Right ventricle myocardium inferior (tissue), 1 donor: ENCODE measurements around the gene PRG2. TPM values are rescaled to one million over a fixed set of nuclear protein-coding genes. Genes with fewer than 3 reads are reported as not detected.

ENCODE experiments used
- ATAC-seq: fragments of 200-7000 bp; cut with Tn5 transposase; one replicate; pipeline ENCODE4 v1.9.1; 2020; ENCODE audit warnings: mild to moderate bottlenecking, moderate library complexity
- DNase-seq: peaks from one replicate; pipeline ENCODE4 v3.0.0; 2021; ENCODE audit errors: missing footprints
- intact Hi-C: fragments of 100-400 bp; cut with DNase I; formaldehyde crosslinking; loops from one replicate; pipeline ENCODE4 v1.11.0; 2022
- total RNA-seq: library from RNA; stranded (reverse); fragmentation: NEBNext Ultra II Directional; extraction: Animal tissue kit (Norgen Biotek cat#: 25700); gene quantifications from one replicate; pipeline ENCODE4 v1.2.1, GENCODE V29; 2021
- donor health status: DM: no; HTN: yes; CAD: no; lungs with severe emphysema.

PRG2 gene
- total RNA-seq, 1 donor from 2014 or later: not detected

- DNase-seq: no peak
- intact Hi-C loops: no loop called here
- no peak for ATAC-seq
Observed at GRCh38 chr11:57402188-57403002, 11.9 kb upstream of the PRG2 start.

- intact Hi-C loops: no loop called here
- no peak for DNase-seq
- ATAC-seq: no peak
Observed at GRCh38 chr11:57399972-57400578, 9.6 kb upstream of the PRG2 start.

GRCh38 chr11:57399221-57399620 lies 8.8 kb upstream of the PRG2 start:
- intact Hi-C loops: no loop called here
- ATAC-seq (no peak), DNase-seq (no peak)

GRCh38 chr11:57397394-57397990 lies 7.0 kb upstream of the PRG2 start:
- DNase-seq (no peak), ATAC-seq (no peak)
- intact Hi-C loops: no loop called here

- DNase-seq (no peak), ATAC-seq (no peak)
- intact Hi-C loops: no loop called here
Observed at GRCh38 chr11:57396744-57397143, 6.3 kb upstream of the PRG2 start.

GRCh38 chr11:57395905-57396623 lies 5.6 kb upstream of the PRG2 start:
- DNase-seq: no peak
- ATAC-seq: no peak
- intact Hi-C loops: no loop called here

GRCh38 chr11:57394203-57394965 lies 3.9 kb upstream of the PRG2 start:
- DNase-seq: no peak
- ATAC-seq: peak; percentile 16
- intact Hi-C loops: no loop called here

GRCh38 chr11:57392763-57393105 lies 2.3 kb upstream of the PRG2 start:
- intact Hi-C loops: no loop called here
- DNase-seq (no peak), ATAC-seq (no peak)

GRCh38 chr11:57392066-57392762 lies 1.8 kb upstream of the PRG2 start:
- DNase-seq: no peak
- intact Hi-C loops: no loop called here
- ATAC-seq: no peak

- DNase-seq (no peak), ATAC-seq (no peak)
- intact Hi-C loops: no loop called here
Observed at GRCh38 chr11:57391539-57391938, 1.1 kb upstream of the PRG2 start.

GRCh38 chr11:57391111-57391510 lies 661 bp upstream of the PRG2 start:
- intact Hi-C loops: no loop called here
- DNase-seq: no peak

GRCh38 chr11:57387289-57388030 lies 3.0 kb downstream of the PRG2 start:
- no peak for DNase-seq
- intact Hi-C loops: no loop called here
- peak; percentile 61 for ATAC-seq

More at GRCh38 chr11:57391111-57391510, 661 bp upstream of the PRG2 start:
- ATAC-seq: no peak

GRCh38 chr11:57386178-57386940 lies 4.1 kb downstream of the PRG2 start:
- no peak for ATAC-seq
- no peak for DNase-seq
- intact Hi-C loops: no loop called here

GRCh38 chr11:57380975-57381374 lies 9.5 kb downstream of the PRG2 start, which contains the start of gene PRG3:
TSS of gene PRG3 (minus strand) at chr11:57381150. CDS start at chr11:57380708, 442 bp downstream.
- intact Hi-C loops: no loop called here
- DNase-seq: no peak
- no peak for ATAC-seq

GRCh38 chr11:57379732-57380131 lies 10.7 kb downstream of the PRG2 start:
- intact Hi-C loops: no loop called here
- DNase-seq (no peak), ATAC-seq (no peak)

GRCh38 chr11:57378186-57378585 lies 12.3 kb downstream of the PRG2 start:
- DNase-seq: no peak
- ATAC-seq: no peak
- intact Hi-C loops: no loop called here

- ATAC-seq (no peak), DNase-seq (no peak)
- intact Hi-C loops: no loop called here
Observed at GRCh38 chr11:57377107-57377506, 13.3 kb downstream of the PRG2 start.
